ENCODE measurements around the gene RGS7. TPM values are rescaled to one million over a fixed set of nuclear protein-coding genes. Genes with fewer than 3 reads are reported as not detected.
A peak's percentile ranks its signal among the peaks of the same experiment; 100 is the strongest.

The RGS7 gene
- polyA plus RNA-seq, 4 donors: 0.15 to 0.74 TPM; not detected in 2

DNA sequence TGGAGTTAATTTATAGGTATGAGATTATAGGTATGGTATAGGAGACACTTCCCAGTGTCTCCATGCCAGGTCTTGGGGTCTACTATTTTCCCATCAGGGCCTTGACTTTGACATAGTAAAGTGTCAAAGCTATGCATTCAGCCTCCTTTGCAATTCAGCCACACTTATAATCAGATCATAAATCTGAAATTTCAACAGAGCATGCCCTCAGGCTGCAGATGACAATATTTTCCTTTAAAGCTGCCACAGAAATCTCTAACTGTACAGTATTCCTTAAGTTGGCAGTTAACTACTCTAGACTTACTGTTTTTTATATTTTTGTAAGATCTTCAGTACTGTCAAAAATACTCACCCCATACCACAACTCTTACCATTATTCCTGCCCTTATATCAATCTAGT, 30.2 kb upstream of the RGS7 start:
- no peaks in the 10 kb centered on the region for H3K36me3 ChIP-seq (ENCODE audit: control insufficient read depth in 3 of 3, insufficient read depth in 2 of 3, low read depth in 1 of 3, low read length in 3 of 3)
- DNase-seq (no peak), FAIRE-seq (no peak)
- H3K27ac ChIP-seq (ENCODE audit: low read depth in 1 of 3, low read length in 2 of 3): no peak overlapping the region
- H3K27me3 ChIP-seq (ENCODE audit: control insufficient read depth in 3 of 3, insufficient read depth in 3 of 3, low read length in 3 of 3): no peaks in the 10 kb centered on the region
- H3K4me3 ChIP-seq (ENCODE audit: low read depth in 1 of 3, low read length in 3 of 3): no peak overlapping the region
- H3K9me3 ChIP-seq (ENCODE audit: control insufficient read depth in 2 of 2, insufficient read depth in 1 of 2, low read depth in 1 of 2, low read length in 1 of 2): no peaks in the 10 kb centered on the region
- no peaks in the 10 kb centered on the region for H3K4me1 ChIP-seq (ENCODE audit: control insufficient read depth in 3 of 3, insufficient read depth in 2 of 3, low read depth in 1 of 3, low read length in 2 of 3)

DNA sequence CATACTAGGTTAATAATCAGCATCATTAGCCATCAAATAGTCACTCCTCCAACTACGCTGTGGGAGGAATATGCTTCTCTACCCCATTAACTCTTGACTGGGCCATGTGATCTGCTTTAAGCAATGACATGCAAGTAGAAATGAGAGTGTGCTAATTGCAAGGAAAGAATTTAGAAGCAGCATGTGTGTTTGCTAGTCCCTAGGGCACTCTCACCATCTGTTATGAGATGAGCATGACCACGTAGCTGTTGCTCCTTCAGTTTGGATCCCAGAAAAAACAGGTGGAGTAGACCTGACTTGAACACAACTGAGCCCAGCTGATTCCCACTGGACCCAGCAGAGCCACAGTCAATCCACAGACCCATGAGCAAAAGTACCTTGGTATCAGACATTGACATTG, 19.7 kb upstream of the RGS7 start:
- DNase-seq: no peak
- Histone ChIP-seq H3K36me3 (ENCODE audit: control insufficient read depth in 3 of 3, insufficient read depth in 2 of 3, low read depth in 1 of 3, low read length in 3 of 3) (no peaks in the 10 kb centered on the region), H3K4me3 (ENCODE audit: low read depth in 1 of 3, low read length in 3 of 3) (no peak overlapping the region), H3K4me1 (ENCODE audit: control insufficient read depth in 3 of 3, insufficient read depth in 2 of 3, low read depth in 1 of 3, low read length in 2 of 3) (no peaks in the 10 kb centered on the region), H3K27ac (ENCODE audit: low read depth in 1 of 3, low read length in 2 of 3) (no peak overlapping the region), H3K27me3 (ENCODE audit: control insufficient read depth in 3 of 3, insufficient read depth in 3 of 3, low read length in 3 of 3) (no peaks in the 10 kb centered on the region), H3K9me3 (ENCODE audit: control insufficient read depth in 2 of 2, insufficient read depth in 1 of 2, low read depth in 1 of 2, low read length in 1 of 2) (no peaks in the 10 kb centered on the region)
- no peak for FAIRE-seq
- 59 to 66% (median 65%) methylated on average over 2 of the region's 2 CpGs for WGBS, 3 donors

DNA sequence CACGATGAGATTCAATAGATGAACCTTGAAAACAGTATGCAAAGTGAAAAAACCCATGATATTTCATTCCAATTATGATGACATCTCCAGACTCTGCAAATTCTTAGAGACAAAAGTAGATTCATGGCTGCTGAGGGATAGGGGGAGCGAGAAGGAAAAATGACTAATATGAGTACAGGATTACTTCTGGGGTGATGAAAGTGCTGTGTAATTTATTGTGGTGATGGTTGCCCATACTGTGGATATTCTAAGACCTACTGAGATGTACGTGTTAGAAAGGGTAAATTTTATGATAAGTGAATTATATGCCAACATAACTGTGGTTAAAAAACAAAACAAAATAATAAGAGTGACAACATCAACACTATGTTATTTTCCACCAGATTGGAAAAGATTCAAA, 18.9 kb upstream of the RGS7 start:
- no peaks in the 10 kb centered on the region for H3K36me3 ChIP-seq (ENCODE audit: control insufficient read depth in 3 of 3, insufficient read depth in 2 of 3, low read depth in 1 of 3, low read length in 3 of 3)
- H3K27me3 ChIP-seq (ENCODE audit: control insufficient read depth in 3 of 3, insufficient read depth in 3 of 3, low read length in 3 of 3): no peaks in the 10 kb centered on the region
- no peak for FAIRE-seq
- no peaks in the 10 kb centered on the region for H3K4me1 ChIP-seq (ENCODE audit: control insufficient read depth in 3 of 3, insufficient read depth in 2 of 3, low read depth in 1 of 3, low read length in 2 of 3)
- DNase-seq: no peak
- no peak overlapping the region for H3K27ac ChIP-seq (ENCODE audit: low read depth in 1 of 3, low read length in 2 of 3)
- no peak overlapping the region for H3K4me3 ChIP-seq (ENCODE audit: low read depth in 1 of 3, low read length in 3 of 3)
- 61 to 72% (median 61%) methylated on average over 3 of the region's 3 CpGs for WGBS, 3 donors
- H3K9me3 ChIP-seq (ENCODE audit: control insufficient read depth in 2 of 2, insufficient read depth in 1 of 2, low read depth in 1 of 2, low read length in 1 of 2): no peaks in the 10 kb centered on the region

DNA sequence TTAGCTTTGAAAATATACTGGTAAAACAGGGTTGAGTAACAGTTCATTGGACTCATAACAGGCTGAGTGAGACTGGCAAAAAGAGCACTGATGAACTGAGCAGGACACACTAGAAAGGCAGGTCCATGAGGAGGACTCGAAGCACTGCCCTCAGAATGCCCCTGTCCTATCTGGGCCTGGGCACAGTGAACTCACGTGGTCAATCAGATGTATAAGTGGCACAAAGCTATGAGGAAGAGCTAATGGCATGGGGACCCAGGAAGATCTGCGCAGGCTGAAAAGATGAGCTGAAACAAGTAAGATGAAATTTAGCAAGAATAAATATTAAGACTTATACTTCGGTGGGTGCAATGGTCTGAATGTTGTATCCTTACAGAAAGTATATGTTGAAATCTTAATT, 9.2 kb upstream of the RGS7 start:
- no peaks in the 10 kb centered on the region for H3K27me3 ChIP-seq (ENCODE audit: control insufficient read depth in 3 of 3, insufficient read depth in 3 of 3, low read length in 3 of 3)
- no peaks in the 10 kb centered on the region for H3K36me3 ChIP-seq (ENCODE audit: control insufficient read depth in 3 of 3, insufficient read depth in 2 of 3, low read depth in 1 of 3, low read length in 3 of 3)
- DNase-seq (no peak), FAIRE-seq (no peak)
- no peak overlapping the region for H3K27ac ChIP-seq (ENCODE audit: low read depth in 1 of 3, low read length in 2 of 3)
- no peaks in the 10 kb centered on the region for H3K4me1 ChIP-seq (ENCODE audit: control insufficient read depth in 3 of 3, insufficient read depth in 2 of 3, low read depth in 1 of 3, low read length in 2 of 3)
- WGBS, 3 donors: 77 to 84% (median 84%) methylated on average over 4 of the region's 4 CpGs
- no peaks in the 10 kb centered on the region for H3K9me3 ChIP-seq (ENCODE audit: control insufficient read depth in 2 of 2, insufficient read depth in 1 of 2, low read depth in 1 of 2, low read length in 1 of 2)
- H3K4me3 ChIP-seq (ENCODE audit: low read depth in 1 of 3, low read length in 3 of 3): no peak overlapping the region

DNA sequence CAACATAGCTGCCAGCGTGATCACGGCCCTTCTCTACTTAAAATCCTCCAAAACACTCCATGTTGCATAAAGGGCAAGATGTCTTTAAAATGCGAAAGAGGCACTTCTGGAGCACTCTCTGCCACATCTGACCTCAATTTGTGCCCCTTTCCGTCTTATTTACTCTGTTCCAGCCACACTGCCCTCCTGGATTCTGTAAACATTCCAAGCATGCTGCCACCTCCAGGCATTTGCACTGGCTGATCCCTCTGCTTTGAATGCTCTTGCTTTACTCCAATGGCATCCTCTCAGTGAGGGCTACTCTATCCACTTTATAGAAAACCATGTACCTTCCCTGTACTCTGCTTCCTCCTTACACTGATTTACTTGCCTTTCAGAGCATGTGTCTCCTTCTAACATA, 5.3 kb upstream of the RGS7 start:
- peaks cover 4 to 10% (median 6%) of the 10 kb centered on the region in 3 donors for H3K27me3 ChIP-seq (ENCODE audit: control insufficient read depth in 3 of 3, insufficient read depth in 3 of 3, low read length in 3 of 3)
- 71 to 79% (median 72%) methylated on average over 4 of the region's 4 CpGs for WGBS, 3 donors
- H3K36me3 ChIP-seq (ENCODE audit: control insufficient read depth in 3 of 3, insufficient read depth in 2 of 3, low read depth in 1 of 3, low read length in 3 of 3): no peaks in the 10 kb centered on the region
- FAIRE-seq: no peak
- no peaks in the 10 kb centered on the region for H3K4me1 ChIP-seq (ENCODE audit: control insufficient read depth in 3 of 3, insufficient read depth in 2 of 3, low read depth in 1 of 3, low read length in 2 of 3)
- no peak overlapping the region for H3K27ac ChIP-seq (ENCODE audit: low read depth in 1 of 3, low read length in 2 of 3)
- no peak overlapping the region for H3K4me3 ChIP-seq (ENCODE audit: low read depth in 1 of 3, low read length in 3 of 3)
- no peak for DNase-seq
- no peaks in the 10 kb centered on the region for H3K9me3 ChIP-seq (ENCODE audit: control insufficient read depth in 2 of 2, insufficient read depth in 1 of 2, low read depth in 1 of 2, low read length in 1 of 2)

DNA sequence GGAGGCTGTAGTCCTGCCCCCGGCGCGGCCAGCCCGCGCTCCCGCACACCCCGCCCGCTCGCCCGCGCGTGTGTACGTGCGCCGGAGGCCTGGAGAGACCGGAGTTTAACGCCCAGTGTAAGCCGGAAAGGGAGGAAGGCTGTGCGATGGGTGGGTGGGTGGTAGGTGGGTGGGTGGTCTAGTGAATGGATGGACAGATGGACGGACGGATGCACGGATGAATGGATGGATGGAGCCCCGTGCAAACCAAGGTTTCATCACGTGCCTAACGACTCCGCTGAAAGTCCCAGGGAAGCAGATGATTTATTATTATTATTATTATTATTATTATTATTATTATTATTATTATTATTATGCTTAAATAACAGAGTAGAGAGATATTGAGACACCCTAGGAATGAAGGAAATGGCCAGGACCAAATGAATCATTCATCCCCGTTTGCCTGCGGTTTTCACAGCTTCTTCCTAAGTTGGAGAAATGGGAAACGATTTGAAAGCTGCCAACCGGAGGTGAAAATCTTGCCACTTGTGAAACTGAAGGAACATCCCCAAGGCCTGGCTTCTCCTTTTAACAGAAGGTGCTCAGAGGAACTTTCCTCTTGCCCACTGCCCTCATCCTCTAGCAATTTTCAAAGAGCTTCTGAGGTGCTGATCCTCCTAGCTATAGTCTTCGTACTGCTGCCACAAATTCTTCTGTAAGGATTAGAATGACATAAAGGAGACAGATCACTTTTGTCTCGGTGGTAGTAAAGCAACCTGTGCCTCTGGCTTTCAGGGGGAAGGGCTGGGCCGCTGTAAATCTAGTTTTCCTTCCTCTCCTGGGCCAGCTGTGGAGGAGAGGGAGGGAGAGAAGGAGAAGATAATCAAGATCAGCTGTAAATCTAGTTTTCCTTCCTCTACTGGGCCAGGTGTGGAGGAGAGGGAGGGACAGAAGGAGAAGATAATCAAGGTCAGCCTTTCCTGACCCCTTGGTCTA, 648 bp upstream of the RGS7 start:
- FAIRE-seq: no peak
- H3K4me3 ChIP-seq (ENCODE audit: low read depth in 1 of 3, low read length in 3 of 3): peak overlapping the region in 2 of 3 donors; percentile 18 to 54
- H3K4me1 ChIP-seq (ENCODE audit: control insufficient read depth in 3 of 3, insufficient read depth in 2 of 3, low read depth in 1 of 3, low read length in 2 of 3): peaks cover 0 to 2% (median 0%) of the 10 kb centered on the region in 3 donors
- no peak overlapping the region for H3K27ac ChIP-seq (ENCODE audit: low read depth in 1 of 3, low read length in 2 of 3)
- DNase-seq: peak in 1 of 2 donors; percentile 5
- no peaks in the 10 kb centered on the region for H3K9me3 ChIP-seq (ENCODE audit: control insufficient read depth in 2 of 2, insufficient read depth in 1 of 2, low read depth in 1 of 2, low read length in 1 of 2)
- no peaks in the 10 kb centered on the region for H3K36me3 ChIP-seq (ENCODE audit: control insufficient read depth in 3 of 3, insufficient read depth in 2 of 3, low read depth in 1 of 3, low read length in 3 of 3)
- WGBS, 3 donors: 7 to 11% (median 8%) methylated on average over 27 to 33 of the region's 33 CpGs
- peaks cover 10 to 21% (median 13%) of the 10 kb centered on the region in 3 donors for H3K27me3 ChIP-seq (ENCODE audit: control insufficient read depth in 3 of 3, insufficient read depth in 3 of 3, low read length in 3 of 3)

DNA sequence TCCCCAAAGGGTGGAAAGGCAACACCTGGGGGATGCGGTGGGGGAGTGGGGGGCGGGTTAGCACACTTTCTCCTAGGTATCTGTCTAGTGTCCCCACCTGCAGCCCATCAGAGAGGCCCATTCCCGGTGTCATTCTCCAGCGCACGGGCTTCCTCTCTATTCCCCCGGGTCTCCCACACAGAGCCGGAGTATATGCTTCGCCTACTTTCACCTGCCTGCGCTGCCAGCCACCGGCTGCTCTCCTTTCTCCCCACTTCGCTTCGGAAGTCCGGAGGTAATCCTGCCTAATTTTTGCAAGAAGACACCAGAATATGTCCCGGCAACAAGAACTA, 852 bp downstream of the RGS7 start:
- FAIRE-seq (no peak), DNase-seq (no peak)
- H3K27me3 ChIP-seq (ENCODE audit: control insufficient read depth in 3 of 3, insufficient read depth in 3 of 3, low read length in 3 of 3): peaks cover 10 to 23% (median 13%) of the 10 kb centered on the region in 3 donors
- peak overlapping the region in 1 of 3 donors; percentile 38 for H3K4me3 ChIP-seq (ENCODE audit: low read depth in 1 of 3, low read length in 3 of 3)
- H3K4me1 ChIP-seq (ENCODE audit: control insufficient read depth in 3 of 3, insufficient read depth in 2 of 3, low read depth in 1 of 3, low read length in 2 of 3): peaks cover 0 to 2% (median 0%) of the 10 kb centered on the region in 3 donors
- no peaks in the 10 kb centered on the region for H3K36me3 ChIP-seq (ENCODE audit: control insufficient read depth in 3 of 3, insufficient read depth in 2 of 3, low read depth in 1 of 3, low read length in 3 of 3)
- 4 to 6% (median 5%) methylated on average over 14 of the region's 14 CpGs for WGBS, 3 donors
- no peak overlapping the region for H3K27ac ChIP-seq (ENCODE audit: low read depth in 1 of 3, low read length in 2 of 3)
- H3K9me3 ChIP-seq (ENCODE audit: control insufficient read depth in 2 of 2, insufficient read depth in 1 of 2, low read depth in 1 of 2, low read length in 1 of 2): no peaks in the 10 kb centered on the region

DNA sequence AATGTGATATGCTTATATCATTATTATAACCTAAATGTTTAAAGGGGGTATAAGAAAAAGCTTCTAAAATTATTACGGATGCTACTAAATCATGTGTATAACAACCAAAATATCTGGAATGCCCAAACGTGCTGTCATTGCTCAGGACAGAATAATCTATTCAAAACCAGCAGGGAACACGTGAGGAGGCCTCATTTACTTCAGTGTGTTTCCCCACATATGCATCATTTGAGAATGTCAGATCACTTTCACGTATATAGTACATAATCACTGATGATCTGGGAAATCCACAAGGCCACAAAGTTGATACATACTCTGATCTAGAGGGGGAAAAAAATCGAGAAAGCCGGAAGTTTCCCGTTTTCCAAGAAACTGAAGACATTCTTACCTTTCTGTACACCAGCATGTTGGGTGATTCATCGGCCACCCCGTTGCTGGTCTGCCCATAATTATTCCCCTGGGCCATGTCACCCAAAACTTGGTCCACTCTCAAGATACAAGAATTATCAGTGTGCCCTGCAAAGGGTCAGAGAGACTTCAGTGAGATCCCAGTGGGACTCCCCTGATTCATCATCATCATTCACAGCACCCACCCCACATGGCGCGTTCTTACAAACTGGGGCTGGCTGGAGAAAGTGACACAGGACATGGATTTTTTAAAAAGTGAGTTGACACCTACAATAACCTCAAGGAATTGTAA, 1.5 kb downstream of the RGS7 start:
- Histone ChIP-seq H3K9me3 (ENCODE audit: control insufficient read depth in 2 of 2, insufficient read depth in 1 of 2, low read depth in 1 of 2, low read length in 1 of 2) (no peaks in the 10 kb centered on the region), H3K27me3 (ENCODE audit: control insufficient read depth in 3 of 3, insufficient read depth in 3 of 3, low read length in 3 of 3) (peaks cover 10 to 23% (median 13%) of the 10 kb centered on the region in 3 donors), H3K4me1 (ENCODE audit: control insufficient read depth in 3 of 3, insufficient read depth in 2 of 3, low read depth in 1 of 3, low read length in 2 of 3) (peaks cover 0 to 2% (median 0%) of the 10 kb centered on the region in 3 donors), H3K36me3 (ENCODE audit: control insufficient read depth in 3 of 3, insufficient read depth in 2 of 3, low read depth in 1 of 3, low read length in 3 of 3) (no peaks in the 10 kb centered on the region), H3K27ac (ENCODE audit: low read depth in 1 of 3, low read length in 2 of 3) (no peak overlapping the region), H3K4me3 (ENCODE audit: low read depth in 1 of 3, low read length in 3 of 3) (no peak overlapping the region)
- DNase-seq: no peak
- no peak for FAIRE-seq
- WGBS, 3 donors: 80 to 85% (median 85%) methylated on average over 11 of the region's 11 CpGs

All from small intestine (tissue), 7 donors.